CD4-positive, alpha-beta T cell treated with Interleukin-6 for 4 hours (primary cell): Measurements from ENCODE around the gene B3GLCT.
"Not testable (repeated sequence)": the region's sequence is repeated elsewhere in the genome, so short reads cannot be mapped to it uniquely, and the experiment has no call there.

Experiments
- DNase-seq: peaks from one replicate; pipeline ENCODE4 v3.0.0-alpha.2; 2020; ENCODE audit warnings: mixed read lengths

B3GLCT gene

DNA sequence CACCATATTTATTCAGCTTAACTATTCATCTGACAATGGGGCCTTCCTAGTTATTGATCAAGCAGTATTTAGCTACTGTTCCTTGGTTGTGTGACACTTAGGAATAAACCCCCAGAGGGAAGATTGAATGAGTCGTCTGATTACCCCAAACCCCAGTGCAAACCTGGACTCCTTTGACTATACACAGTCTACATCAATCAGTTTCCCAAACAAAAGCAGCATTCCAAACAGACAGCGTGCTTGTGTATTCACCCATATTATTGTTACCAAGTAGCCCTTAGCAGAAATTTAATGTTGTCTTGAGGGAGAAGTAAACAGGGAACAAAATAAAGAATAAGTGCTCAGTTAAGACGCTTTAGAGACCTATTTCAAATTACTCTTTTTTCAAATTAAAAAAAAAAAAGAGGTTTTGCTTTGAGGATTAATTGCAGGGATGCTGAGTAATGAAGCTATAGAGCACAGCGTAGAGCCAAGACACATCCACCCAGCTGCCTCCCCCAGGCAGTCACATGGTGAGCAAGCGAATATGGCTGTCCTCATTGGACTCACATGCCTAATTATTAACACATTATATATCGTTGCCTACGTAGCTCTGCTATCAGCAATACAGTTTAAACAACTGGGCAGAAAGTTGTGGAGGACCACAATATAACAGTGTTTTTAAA lies 14.7 kb upstream of the B3GLCT start:
- no peak for DNase-seq

DNA sequence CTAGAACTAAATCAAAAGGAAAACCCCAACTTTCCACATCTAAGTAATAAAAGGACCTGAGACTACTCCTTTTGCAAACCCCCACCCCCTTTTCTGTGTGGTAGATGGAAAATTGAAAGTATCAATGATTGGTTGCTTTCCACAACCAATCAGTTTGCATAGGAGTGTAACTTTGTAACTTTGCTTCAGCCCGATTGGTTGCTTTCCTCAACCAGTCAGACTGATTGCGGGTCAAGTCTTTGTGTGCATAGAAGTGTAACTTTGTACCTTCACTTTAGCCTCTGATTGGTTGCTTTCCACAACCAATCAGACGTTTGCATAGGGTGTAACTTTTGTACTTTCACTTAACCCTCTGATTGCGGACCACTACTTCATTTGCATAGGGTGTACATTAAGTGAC lies 8.0 kb upstream of the B3GLCT start:
- no peak for DNase-seq

DNA sequence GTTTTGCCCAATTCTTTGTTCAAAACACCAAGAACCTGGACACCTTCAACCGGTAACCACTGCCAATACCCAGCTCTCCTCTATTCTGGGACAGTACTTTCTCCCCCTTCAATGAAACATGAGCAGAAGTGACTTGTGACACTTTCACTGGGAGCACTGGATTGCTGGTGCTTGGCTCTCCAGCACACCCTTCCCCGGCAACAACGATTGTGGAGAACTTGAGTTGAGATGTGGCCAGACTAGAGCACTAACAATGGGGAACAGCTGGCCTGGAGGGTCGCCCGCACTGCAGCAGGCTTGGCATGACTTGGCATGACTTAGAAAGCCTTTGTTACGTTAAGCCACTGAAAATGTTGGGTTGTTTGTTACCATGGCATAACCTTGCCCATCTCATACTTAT lies 7.5 kb upstream of the B3GLCT start:
- no peak for DNase-seq

DNA sequence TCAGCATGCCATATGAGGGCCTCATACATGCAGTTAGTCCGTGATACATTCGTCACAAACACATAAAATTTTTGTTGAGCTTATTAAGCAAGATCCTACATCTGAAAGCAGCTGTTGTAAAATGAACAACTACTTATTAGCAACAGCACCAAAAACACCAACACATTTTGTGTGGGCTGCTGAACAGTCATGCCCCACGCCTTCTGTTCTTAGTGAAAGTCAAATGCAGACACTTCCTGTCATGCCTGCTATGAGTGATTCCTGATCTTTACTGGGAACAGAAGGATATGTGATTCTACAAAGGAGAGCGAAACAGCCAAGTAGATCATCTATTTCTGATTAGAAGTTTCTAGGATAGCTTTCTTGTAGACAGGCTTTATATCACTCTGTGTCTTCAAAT lies 4.2 kb upstream of the B3GLCT start:
- DNase-seq, result no peak

DNA sequence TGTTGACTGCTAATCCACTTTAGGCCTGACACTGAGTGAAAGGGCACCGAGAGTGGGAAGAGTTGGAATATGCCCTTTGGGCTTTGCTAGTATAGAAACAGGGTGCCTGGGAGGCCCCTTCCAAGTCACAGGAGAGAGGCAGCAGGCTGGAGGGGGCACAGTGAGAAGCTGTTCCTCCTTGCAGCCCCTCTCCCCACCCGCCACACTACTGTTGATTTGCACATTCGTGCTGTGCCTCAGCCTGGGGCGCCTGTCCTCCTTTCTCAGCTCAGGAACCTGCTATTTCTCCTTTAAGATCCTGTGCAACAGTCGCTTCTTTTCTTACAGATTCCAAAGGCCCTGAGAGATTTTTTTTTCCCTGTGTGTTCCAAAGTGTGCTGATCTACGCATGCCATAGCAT lies 2.8 kb upstream of the B3GLCT start:
- no peak for DNase-seq

DNA sequence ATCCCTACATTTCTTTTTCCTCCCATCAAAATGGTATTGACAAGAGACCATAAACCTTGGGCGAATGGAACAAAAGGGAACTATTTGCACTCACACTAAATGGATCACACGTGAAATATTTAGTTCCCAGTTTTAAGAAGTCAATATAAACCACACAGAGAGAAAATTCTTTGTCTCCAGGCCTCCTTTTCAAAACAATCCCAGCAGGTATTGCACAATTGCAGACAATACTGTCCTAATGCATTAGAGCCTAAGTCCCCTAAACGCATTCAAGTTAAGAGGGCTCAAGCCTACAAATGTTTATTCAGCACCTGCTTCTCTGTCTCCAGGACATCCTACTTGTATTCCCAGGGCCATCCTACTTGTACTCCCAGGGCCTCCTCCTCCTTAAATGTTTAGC lies 1.3 kb upstream of the B3GLCT start:
- DNase-seq, result no peak

DNA sequence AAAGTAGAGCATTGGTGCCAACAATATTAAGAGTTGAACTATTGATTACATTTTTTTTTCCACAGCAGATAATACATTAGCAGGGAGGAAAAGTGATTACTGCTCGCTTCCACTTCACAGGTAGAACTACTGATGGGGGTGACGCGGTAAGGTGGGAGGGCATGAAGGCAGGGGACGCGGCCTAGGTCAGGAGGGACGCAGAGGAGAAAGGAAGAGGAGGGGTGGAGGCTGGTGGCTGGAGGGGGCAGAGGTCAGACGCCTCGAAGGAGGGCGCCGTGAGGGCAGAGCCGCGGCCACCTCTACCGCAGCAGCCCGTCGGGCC lies 287 bp upstream of the B3GLCT start:
- DNase-seq, result no peak

DNA sequence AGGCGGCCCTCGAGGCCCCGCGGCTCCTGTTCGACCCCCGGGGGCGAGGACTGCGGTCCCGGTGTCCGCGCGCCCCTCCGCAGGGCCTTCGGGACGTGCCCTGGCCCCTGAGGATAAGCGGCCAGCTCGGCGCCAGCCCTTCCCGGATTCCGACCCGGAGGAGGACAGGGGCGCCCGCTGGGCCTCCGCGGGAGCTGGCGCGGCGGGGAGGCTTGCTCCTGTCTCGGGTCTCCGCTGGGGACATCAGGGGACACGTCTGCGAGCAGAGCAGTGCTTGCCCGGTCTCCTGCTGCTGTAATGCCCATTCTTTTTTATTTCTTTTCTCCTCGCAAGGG lies 829 bp downstream of the B3GLCT start:
- peak; percentile 56 for DNase-seq

DNA sequence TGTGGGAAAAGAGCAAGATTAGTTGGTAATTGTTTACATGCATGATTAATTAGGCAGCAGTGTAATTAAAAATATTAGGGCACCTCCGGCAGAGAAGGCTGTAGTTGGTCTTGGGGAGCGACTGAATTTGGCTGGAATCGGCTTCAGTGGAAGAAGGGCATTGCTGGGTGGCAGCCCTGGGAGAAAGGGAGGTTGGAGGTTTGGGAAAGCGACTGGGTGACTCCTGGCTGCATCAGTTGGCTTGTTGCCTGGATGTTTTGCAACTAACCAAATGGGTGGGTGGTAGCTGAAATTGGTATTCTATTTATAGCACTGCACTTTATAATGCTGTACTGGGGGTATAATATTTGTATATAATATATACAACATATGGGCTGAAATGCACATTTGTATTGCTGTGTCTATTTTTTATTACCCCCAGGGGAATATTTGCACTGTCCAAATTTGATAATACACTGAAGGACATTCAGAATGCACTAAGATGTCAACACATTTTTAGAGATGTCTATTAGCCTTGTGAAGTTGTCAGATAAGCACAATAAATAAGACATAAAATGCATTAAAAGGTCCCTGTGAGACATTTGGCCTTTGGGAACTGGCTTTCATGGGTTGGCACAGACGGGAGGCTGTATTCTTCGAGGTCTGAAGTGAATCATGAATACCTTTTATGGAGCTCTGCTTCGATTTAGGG lies 1.7 kb downstream of the B3GLCT start:
- no peak for DNase-seq

DNA sequence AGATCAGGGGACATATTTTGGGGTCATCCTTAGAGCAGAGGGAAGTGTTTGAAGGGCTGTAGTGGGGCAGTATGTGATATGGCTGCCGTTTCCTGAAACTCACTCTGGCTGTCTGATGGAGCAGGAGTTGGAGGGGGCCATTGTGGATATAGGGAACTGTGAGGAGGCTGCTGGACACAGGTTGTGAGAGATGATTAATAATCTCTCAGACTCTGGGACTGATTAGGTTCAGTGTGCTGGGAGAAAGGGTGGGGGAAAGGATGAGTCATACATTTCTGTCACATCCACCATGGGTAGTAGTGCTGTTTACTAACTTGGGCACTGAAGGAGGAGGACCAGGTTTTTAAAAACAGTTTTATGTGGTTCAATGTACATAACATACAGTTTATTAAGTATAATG lies 4.8 kb downstream of the B3GLCT start:
- DNase-seq, result peak; percentile 6

DNA sequence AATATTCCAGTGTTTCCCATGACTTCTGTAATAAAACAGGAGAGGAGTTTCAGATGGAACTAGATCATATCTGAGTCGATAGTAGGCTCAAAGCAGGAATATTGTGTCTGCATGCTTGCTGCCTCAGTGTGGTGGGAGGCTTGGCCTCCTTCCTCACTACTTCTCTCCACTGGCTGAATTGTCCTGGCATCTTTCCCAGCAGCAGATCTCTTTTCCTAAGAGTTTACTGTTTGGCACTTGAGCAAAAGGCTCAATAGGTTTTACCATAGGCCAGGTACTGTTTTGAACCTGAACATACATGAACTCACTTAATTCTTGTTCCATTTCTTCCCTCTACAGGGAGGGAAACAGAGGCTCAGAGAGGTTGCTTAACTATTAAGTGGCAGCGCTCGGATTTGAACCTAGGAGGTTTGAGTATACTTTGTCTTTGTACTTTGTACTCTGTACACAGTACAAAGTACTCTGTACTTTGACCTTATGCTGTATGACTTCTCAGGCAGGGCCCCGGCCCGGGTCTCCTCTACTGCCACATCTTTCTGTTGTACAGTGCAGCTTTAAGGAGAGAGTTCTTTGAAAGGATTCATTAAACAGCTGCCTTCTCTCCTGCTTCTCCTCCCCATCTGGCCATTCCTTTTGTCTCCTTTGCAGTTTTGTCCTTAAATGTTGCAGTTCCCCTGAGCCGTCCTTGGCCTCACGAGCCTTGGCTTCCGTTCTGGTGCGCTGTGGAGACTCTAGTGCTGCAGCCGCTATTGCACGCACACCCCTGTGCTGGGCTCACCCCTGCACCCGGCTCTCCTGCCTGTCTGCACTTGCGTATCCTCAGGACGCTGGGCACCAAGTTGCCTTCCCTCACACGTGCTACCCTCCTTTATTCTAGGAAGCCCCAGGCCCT lies 8.1 kb downstream of the B3GLCT start:
- no peak for DNase-seq

DNA sequence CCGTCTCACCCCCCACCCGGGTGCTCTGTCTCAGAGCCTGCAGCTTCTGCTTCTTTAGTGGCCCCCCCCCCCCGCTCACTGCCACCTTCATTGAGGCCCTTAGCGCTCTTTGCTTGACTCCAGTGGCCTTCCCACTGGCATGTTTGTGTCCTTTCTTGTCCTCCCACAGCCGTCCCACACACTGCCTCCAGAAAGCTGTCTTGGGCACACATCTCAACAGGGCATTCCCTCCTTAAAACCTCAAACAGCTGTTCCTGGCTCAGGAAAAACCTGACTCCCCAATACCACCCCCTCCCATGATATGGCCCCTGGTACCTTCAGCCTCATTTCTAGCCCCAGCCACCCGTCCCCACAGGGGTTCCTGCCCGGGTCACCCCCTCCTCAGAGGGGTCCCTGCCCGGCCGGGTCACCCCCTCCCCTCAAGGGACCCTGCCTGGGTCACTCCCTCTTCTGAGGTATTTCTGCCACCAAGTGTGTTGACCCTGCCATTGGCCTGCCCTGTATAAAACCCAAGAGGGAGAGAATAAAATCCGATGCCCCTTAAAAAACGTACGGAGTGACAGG lies 8.9 kb downstream of the B3GLCT start:
- DNase-seq, result no peak

DNA sequence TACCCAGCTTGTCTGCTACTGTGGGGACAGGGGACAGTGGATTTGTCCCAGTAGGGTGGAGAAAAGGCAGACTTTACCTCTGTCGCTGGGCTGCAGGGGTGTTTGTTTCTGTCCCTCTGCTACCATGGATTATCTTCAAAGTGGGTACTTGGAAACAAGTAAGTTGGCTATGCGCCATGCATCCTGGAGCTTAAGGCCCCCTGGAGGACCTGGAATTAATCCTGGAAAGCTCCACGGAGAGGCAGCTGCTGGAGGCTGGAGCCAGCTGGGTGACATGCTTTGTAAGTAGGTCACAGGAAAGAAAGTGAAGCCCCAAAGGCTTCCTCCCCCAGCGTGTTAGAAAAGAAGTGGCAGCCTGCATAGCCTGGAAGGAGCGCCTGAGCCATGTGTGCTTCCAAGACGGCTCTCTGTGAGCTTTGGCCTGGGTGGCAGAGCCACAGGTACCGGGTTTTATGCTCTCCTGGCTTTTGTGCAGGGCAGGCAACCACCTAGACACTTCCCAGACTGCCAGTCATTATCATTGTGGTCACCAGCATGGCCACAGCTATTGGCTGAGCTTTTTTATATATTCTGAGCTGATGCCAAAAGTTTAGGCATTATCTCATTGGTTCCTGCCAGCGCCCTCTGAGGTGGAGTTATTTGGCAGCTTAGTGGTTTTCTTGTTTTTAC lies 9.5 kb downstream of the B3GLCT start:
- DNase-seq, result peak; percentile 4

DNA sequence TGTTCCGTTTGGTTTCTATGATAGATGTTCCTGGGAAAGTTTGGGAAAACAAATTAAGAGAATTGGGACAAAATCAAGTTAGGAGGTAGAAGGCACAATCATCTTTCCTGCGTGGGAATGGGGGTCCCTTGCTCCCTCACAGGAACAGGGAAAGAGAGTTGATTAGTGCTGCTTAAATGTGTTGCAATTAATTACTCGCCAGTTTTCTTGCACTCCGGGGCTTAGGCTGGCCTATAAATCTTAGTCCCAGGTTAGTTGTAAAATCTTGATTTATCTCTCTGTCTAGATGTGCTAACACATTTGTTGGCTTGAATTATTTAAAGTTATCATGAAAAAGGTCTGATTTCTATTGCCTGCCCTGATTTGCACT lies 10.1 kb downstream of the B3GLCT start:
- no peak for DNase-seq

DNA sequence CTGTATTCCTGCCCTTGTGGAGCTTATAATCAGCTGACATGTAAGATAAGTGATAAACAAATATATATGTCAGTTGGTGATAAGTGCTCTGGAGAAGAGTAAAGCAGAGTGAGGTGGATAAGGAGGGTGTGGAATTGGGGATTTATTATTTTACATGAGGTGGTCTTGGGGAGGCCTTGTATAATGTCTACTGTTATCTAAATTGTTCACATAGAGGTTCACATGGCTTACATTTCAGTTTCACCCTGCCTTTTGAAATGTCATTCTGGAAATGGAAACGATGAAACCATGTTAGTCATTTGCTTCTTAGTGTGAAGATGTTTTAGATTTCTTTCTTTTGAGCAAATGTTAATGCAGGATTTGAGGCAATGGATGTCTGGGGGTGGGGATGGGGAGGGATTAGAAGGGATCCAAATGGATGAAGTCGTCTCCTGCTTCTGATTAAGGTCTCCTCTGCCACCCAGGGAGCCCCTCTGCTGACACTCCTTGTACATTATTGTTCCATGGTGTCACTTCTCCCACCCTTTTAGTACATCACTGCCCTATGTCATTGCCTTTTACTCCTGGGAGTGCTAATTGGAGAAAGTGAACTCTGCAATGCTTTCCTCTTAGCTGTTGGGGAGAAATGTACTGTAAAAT lies 14.0 kb downstream of the B3GLCT start:
- no peak for DNase-seq

DNA sequence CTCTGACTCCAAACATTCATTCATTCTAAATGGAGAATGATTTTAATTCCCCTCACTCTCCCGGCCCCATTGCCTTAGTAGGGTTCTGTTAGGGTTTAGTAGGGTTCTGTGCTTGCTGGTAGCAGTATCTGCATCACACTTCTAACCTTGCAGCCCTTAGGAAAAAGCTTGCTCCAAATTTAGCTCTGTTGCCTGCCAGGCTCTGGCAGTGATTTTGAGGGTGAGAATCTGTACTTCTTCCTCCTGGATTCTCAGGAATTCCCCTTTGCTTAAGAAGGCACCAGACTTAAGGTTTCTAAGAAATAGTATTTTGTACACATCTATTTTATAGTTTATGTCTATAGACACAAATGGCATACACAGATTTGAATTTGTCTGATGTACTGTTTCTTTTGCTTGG lies 14.7 kb downstream of the B3GLCT start:
- DNase-seq, result no peak

DNA sequence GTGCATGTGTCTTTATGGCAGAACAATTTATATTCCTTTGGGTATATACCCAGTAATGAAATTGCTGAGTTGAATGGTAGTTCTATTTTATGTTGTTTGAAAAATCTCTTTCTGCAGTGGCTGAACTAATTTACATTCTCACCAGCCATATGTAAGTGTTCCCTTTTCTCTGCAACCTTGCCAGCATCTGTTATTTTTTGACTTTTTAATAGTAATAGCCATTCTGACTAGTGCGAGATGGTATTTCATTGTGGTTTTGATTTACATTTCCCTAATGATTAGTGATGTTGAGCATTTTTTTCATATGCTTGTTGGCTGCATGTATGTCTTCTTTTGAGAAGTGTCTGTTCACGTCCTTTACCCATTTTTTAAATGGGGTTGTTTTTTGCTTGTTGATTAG lies 17.1 kb downstream of the B3GLCT start:
- not testable (repeated sequence) for DNase-seq

DNA sequence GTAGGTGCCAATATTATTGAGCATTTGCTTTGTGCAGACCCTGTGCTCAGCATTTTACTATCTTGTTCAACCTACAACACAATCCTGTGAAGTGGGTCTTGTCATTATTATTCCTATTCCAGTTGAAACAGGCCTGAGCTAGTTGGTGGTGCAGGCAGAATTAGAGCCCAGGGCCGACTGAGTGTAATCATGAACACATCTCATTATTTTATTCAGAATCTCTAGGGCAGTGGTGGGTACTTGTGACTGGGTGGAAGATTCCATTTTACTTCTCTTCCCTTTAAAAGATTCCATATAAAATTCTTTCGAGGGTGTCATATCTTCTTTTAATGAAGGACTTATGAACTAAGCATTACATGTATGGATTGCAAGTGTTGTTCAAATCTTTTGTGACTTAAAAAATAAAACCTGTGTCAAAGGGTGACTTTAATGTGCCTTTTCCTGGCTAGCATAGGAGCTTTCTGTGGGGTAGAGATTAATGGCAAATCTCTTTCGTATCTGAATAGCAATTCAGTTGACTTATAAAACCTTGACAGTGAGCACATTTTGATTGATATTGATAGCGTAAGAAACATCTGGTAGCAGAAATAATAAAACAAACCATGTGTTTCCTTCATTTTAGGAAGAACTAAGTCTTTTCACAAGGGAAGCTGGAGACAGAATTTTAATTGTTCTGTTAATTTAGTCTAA lies 20.3 kb downstream of the B3GLCT start:
- DNase-seq, result no peak

DNA sequence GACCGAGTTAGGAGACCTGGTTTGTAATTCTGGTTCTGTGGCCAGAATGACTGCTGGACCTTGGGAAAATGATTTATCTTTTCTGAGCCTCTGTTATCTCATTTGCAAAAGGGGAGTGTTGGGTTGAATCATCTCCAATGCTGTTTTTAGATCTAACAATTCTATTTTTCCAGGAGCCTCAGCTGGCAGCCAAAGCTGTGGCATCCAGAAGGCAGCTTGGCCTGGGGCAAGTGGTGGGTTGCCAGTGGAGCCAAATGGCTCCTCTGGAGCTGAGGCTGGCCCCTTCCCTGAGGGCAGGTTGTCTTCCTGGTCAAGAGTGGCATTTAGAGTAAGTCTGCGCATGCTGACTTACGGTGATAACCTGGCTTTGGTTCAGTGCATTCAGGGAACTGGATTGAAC lies 21.3 kb downstream of the B3GLCT start:
- no peak for DNase-seq

DNA sequence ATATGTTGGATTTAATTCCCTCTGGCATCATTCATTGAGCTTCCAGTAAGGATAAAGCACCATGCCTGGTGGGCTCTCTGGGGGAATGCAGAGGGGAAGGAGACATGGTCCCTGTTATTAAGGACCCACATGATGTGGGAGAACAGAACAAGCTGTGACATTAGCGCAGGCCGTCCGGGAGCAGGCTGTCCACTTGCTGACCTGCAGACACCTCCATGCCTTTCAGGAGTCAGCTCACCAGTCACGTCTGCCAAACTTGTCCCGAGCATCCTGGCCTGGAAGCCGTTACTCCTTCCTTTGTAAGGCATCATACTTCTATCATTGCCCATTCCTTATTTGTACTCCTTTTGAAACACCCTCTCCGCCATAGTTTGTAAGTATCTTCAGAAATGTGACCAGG lies 23.4 kb downstream of the B3GLCT start:
- no peak for DNase-seq

DNA sequence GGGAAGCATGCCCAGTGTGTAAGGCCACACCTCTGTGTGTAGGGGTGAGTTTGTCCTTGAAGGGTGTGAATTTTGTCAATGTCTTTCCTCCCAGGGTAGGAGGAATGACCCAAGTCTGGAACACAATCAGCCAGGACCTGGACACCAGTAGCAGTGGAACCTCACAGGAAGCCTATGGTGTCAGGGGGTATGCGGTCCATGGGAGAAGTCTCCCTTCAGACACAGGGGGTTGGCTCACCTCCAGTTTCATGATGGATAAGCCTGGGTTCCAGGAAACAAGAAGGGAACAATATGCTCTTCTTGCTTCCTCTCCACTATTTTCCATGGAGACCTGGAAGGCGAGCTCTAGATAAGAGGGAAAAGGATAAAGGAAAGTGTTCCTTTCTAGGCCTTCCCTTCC lies 23.9 kb downstream of the B3GLCT start:
- no peak for DNase-seq

DNA sequence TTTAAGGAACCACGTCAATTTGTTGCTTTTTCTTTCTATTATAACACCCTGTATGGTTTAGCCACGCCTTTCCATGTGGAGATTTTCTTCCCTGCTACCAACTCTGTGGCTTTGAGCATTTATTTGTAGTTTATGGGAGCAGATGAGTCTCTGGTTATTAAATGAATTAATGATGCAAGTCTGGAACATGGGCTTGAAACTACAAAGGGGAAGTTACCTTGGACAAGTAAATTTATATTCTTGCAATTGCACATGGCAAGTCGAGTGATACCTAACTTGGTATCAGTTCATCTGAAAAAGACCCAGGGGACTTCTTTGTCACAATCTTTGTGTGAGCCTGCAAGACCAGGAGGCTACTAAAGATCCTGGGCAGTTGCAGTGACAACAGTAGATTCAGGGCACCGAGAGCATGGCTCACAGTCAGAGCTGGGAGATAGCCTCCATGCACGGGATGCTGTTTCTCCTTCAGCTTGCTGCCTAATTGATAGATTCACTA lies 24.4 kb downstream of the B3GLCT start:
- no peak for DNase-seq
